ENCODE measurements around the gene HHAT.

DNA sequence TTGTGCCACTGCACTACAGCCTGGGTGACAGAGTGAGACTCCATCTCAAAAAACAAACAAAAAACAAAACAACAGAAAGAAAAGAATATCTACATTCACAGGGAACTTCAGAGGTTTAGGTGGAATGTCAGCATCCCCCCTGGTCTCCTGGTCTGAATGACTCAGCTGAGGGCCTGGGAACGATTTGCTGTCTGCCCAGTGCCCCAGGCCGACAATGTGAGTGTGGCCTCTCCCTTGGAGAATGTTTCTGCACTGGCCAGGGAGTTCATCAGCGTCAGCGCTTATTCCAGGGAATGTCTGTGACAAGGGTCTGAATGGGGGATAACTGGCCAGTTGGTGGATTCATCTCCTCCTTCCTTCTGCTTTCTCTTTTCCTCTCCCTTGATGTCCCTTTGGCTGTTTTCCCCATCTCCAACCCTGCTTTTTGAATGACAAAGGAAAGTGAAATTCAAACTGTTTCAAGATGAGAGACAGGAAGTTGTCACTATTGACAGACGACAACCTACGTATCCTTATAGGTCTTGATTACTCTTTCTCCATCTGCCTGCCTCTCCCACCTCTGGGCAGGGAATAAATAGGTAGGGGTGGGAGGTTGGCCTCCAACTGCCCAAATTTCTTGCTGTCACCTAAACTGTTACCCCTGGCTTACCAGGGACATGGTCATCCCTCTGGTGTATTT is 213.1 kb downstream of the HHAT start:
- TF ChIP-seq, protein P1, sequence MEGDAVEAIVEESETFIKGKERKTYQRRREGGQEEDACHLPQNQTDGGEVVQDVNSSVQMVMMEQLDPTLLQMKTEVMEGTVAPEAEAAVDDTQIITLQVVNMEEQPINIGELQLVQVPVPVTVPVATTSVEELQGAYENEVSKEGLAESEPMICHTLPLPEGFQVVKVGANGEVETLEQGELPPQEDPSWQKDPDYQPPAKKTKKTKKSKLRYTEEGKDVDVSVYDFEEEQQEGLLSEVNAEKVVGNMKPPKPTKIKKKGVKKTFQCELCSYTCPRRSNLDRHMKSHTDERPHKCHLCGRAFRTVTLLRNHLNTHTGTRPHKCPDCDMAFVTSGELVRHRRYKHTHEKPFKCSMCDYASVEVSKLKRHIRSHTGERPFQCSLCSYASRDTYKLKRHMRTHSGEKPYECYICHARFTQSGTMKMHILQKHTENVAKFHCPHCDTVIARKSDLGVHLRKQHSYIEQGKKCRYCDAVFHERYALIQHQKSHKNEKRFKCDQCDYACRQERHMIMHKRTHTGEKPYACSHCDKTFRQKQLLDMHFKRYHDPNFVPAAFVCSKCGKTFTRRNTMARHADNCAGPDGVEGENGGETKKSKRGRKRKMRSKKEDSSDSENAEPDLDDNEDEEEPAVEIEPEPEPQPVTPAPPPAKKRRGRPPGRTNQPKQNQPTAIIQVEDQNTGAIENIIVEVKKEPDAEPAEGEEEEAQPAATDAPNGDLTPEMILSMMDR (IDR thresholded peaks at IDR 0.05; ENCODE audit: low read length), result no peak
- no peak for TF ChIP-seq EZH2 (IDR thresholded peaks at IDR 0.05; ENCODE audit: borderline replicate concordance, low read length)

All from OCI-LY1 (cell line).